H1 (cell line): ENCODE results near the gene SMURF2. TPM values are rescaled to one million over a fixed set of nuclear protein-coding genes. Genes with fewer than 3 reads are reported as not detected.

Source experiments
- CTCF ChIA-PET: fragments of 300-600 bp; sonication (Branson Sonifier 250); formaldehyde crosslinking; loops from one replicate; lab custom pipeline; 2021; ENCODE audit not compliant: partially characterized antibody; lab: Charles Lee
- POLR2A ChIA-PET: fragments of 300-600 bp; sonication (Branson Sonifier 250); formaldehyde crosslinking; loops from one replicate; lab custom pipeline; 2021; ENCODE audit warnings: inconsistent platforms; ENCODE audit not compliant: partially characterized antibody; lab: Charles Lee
- DNase-seq, 2 experiments: peaks; one replicate each; pipeline versions ENCODE4 v3.0.0 to v3.0.0-alpha.2; 2010 to 2022; ENCODE audit warnings: low spot score in 2 of 2, low read depth in 1 of 2, mixed read lengths in 1 of 2
- FAIRE-seq: peaks from 2 replicates; lab custom pipeline; 2011; peaks lifted over from hg19 to GRCh38; lab: Jason Lieb, UNC
- H2AFZ ChIP-seq: 2 replicates; pipeline ENCODE4 v1.8.1; 2012; ENCODE audit warnings: low read length, inconsistent platforms
- H2AK5ac ChIP-seq: 2 replicates; pipeline ENCODE4 v1.6.1; 2013; ENCODE audit warnings: low read depth, low read length
- H2BK120ac ChIP-seq: replicated peaks from 2 replicates; pipeline ENCODE3; 2013; ENCODE audit warnings: low read depth, low read length, inconsistent platforms
- H2BK12ac ChIP-seq: 2 replicates; pipeline ENCODE4 v1.6.1; 2013; ENCODE audit warnings: low read depth, low read length
- H2BK15ac ChIP-seq: 2 replicates; pipeline ENCODE4 v1.6.1; 2013; ENCODE audit warnings: low read length
- H2BK20ac ChIP-seq: 2 replicates; pipeline ENCODE4 v1.6.1; 2013; ENCODE audit warnings: low read length
- H2BK5ac ChIP-seq: 2 replicates; pipeline ENCODE4 v1.6.1; 2013; ENCODE audit warnings: low read depth, low read length
- H3K14ac ChIP-seq: 2 replicates; pipeline ENCODE4 v1.6.1; 2013; ENCODE audit warnings: inconsistent platforms; ENCODE audit not compliant: insufficient read length
- H3K18ac ChIP-seq: 2 replicates; pipeline ENCODE4 v1.6.1; 2013; ENCODE audit warnings: low read length; ENCODE audit errors: extremely low read depth
- H3K23ac ChIP-seq: 2 replicates; pipeline ENCODE4 v1.6.1; 2013; ENCODE audit warnings: inconsistent platforms; ENCODE audit not compliant: insufficient read length
- H3K23me2 ChIP-seq: 2 replicates; pipeline ENCODE4 v1.6.1; 2013; ENCODE audit warnings: low read depth, low read length
- H3K27ac ChIP-seq: 2 replicates; pipeline ENCODE4 v1.6.1; 2011; ENCODE audit warnings: low read depth, low read length, inconsistent platforms
- H3K27me3 ChIP-seq, 4 experiments: replicated peaks in 1 of 4; 1 replicate in 1 of 4; 2 replicates in 3 of 4; pipeline versions ENCODE4 v1.6.1 to v1.8.1; 2011 to 2013; ENCODE audit warnings: low read length in 3 of 4, mild to moderate bottlenecking in 3 of 4, inconsistent platforms in 2 of 4, mixed read lengths in 2 of 4, moderate library complexity in 1 of 4; ENCODE audit not compliant: control insufficient read depth in 3 of 4, insufficient read depth in 3 of 4; ENCODE audit errors: extremely low read depth in 1 of 4
- H3K36me3 ChIP-seq, 4 experiments: 2 replicates each; pipeline versions ENCODE4 v1.6.1 to v1.8.1; 2011 to 2013; ENCODE audit warnings: mild to moderate bottlenecking in 4 of 4, low read length in 3 of 4, moderate library complexity in 2 of 4, control low read depth in 1 of 4, inconsistent platforms in 1 of 4; ENCODE audit not compliant: insufficient read depth in 4 of 4, control insufficient read depth in 2 of 4
- H3K4ac ChIP-seq: replicated peaks from 2 replicates; pipeline ENCODE3; 2013; ENCODE audit warnings: low read length, low read depth, mixed read lengths, inconsistent platforms; ENCODE audit not compliant: insufficient read length
- H3K4me1 ChIP-seq, 4 experiments: replicated peaks in 1 of 4; 1 replicate in 1 of 4; 2 replicates in 3 of 4; pipeline versions ENCODE4 v1.6.1 to v1.8.1; 2011 to 2013; ENCODE audit warnings: low read length in 3 of 4, inconsistent platforms in 2 of 4, mixed read lengths in 1 of 4; ENCODE audit not compliant: insufficient read depth in 4 of 4, control insufficient read depth in 3 of 4
- H3K4me2 ChIP-seq, 2 experiments: 2 replicates each; pipeline versions ENCODE4 v1.6.1 to v1.8.1; 2011 to 2013; ENCODE audit warnings: low read depth in 2 of 2, low read length in 2 of 2, control low read depth in 1 of 2, inconsistent platforms in 1 of 2, mild to moderate bottlenecking in 1 of 2; ENCODE audit not compliant: insufficient read depth in 1 of 2
- H3K4me3 ChIP-seq, 4 experiments: fragments of 200-600, 300-600 bp in 1 of 4; sonication (generic), shearing (Covaris generic), sonication (Bioruptor Twin) in 1 of 4; 2 replicates each; pipeline versions ENCODE4 v1.5.1 to v1.8.1; 2011 to 2016; ENCODE audit warnings: low read length in 4 of 4, low read depth in 3 of 4, control low read depth in 2 of 4, inconsistent platforms in 2 of 4, mild to moderate bottlenecking in 2 of 4, mixed read lengths in 1 of 4, moderate library complexity in 1 of 4; ENCODE audit not compliant: insufficient read depth in 2 of 4; ENCODE audit errors: extremely low read depth in 1 of 4
- H3K56ac ChIP-seq: replicated peaks from 2 replicates; pipeline ENCODE3; 2013; ENCODE audit warnings: low read depth, mild to moderate bottlenecking, mixed read lengths, low read length, inconsistent platforms; ENCODE audit not compliant: insufficient read length
- H3K79me1 ChIP-seq: 2 replicates; pipeline ENCODE4 v1.6.1; 2013; ENCODE audit warnings: low read depth, low read length, control low read depth
- H3K79me2 ChIP-seq, 2 experiments: 2 replicates each; pipeline versions ENCODE4 v1.6.1 to v1.8.1; 2012 to 2013; ENCODE audit warnings: low read length in 2 of 2, mild to moderate bottlenecking in 2 of 2, inconsistent platforms in 1 of 2; ENCODE audit not compliant: insufficient read depth in 2 of 2, control insufficient read depth in 1 of 2
- H3K9ac ChIP-seq, 4 experiments: replicated peaks in 1 of 4; 1 replicate in 1 of 4; 2 replicates in 3 of 4; pipeline versions ENCODE4 v1.6.1 to v1.8.1; 2011 to 2013; ENCODE audit warnings: low read depth in 3 of 4, low read length in 3 of 4, control low read depth in 2 of 4, mild to moderate bottlenecking in 2 of 4, moderate library complexity in 2 of 4, inconsistent platforms in 1 of 4; ENCODE audit errors: extremely low read depth in 1 of 4
- H3K9me3 ChIP-seq, 2 experiments: 2 replicates each; pipeline versions ENCODE4 v1.6.1 to v1.8.1; 2012 to 2013; ENCODE audit warnings: mild to moderate bottlenecking in 2 of 2, moderate library complexity in 2 of 2, control low read depth in 1 of 2, inconsistent platforms in 1 of 2, low read depth in 1 of 2, low read length in 1 of 2, mixed read lengths in 1 of 2; ENCODE audit not compliant: insufficient read depth in 2 of 2
- H4K20me1 ChIP-seq, 2 experiments: replicated peaks in 1 of 2; 2 replicates each; pipeline versions ENCODE3 to v1.8.1; 2011 to 2013; ENCODE audit warnings: inconsistent platforms in 2 of 2, low read length in 2 of 2, mild to moderate bottlenecking in 1 of 2; ENCODE audit not compliant: insufficient read depth in 2 of 2, control insufficient read depth in 1 of 2
- H4K5ac ChIP-seq: 2 replicates; pipeline ENCODE4 v1.6.1; 2013; ENCODE audit warnings: low read length, low read depth, mixed read lengths, inconsistent platforms; ENCODE audit not compliant: insufficient read length
- H4K8ac ChIP-seq: 2 replicates; pipeline ENCODE4 v1.8.0; 2013; ENCODE audit warnings: mild to moderate bottlenecking, moderate library complexity, low read length, inconsistent platforms; ENCODE audit not compliant: insufficient read depth; ENCODE audit errors: extremely low read depth
- H4K91ac ChIP-seq: replicated peaks from 2 replicates; pipeline ENCODE3; 2013; ENCODE audit warnings: low read length, mixed read lengths, inconsistent platforms; ENCODE audit not compliant: insufficient read length
- ASH2L ChIP-seq: fragments of 200-600, 300-600 bp; sonication (generic); IDR thresholded peaks from one replicate; pipeline ENCODE4 v1.7.1; 2017; ENCODE audit warnings: low read length
- CEBPB ChIP-seq: IDR thresholded peaks from 2 replicates; pipeline ENCODE4 v1.6.1; 2012; ENCODE audit warnings: low read depth, low read length
- FOSL1 ChIP-seq: IDR thresholded peaks from 2 replicates; pipeline ENCODE4 v1.6.1; 2011; ENCODE audit warnings: mild to moderate bottlenecking, low read depth, low read length, moderate library complexity; ENCODE audit not compliant: insufficient read depth
- POLR2A ChIP-seq, 2 experiments: IDR thresholded peaks; 1 replicate in 1 of 2; 2 replicates in 1 of 2; pipeline ENCODE4 v1.6.1; 2011; ENCODE audit warnings: low read depth in 2 of 2, low read length in 2 of 2, mild to moderate bottlenecking in 2 of 2; ENCODE audit errors: control extremely low read depth in 1 of 2
- RAD21 ChIP-seq, 2 experiments: IDR thresholded peaks in 1 of 2; conservative IDR thresholded peaks in 1 of 2; 2 replicates each; pipeline ENCODE4 v1.6.1; 2011; ENCODE audit warnings: low read depth in 2 of 2, low read length in 2 of 2, improper control_type of control experiment in 1 of 2, inconsistent platforms in 1 of 2, mild to moderate bottlenecking in 1 of 2, moderate library complexity in 1 of 2
- SAP30 ChIP-seq: fragments of 300-600 bp; sonication (generic); IDR thresholded peaks from 2 replicates; pipeline ENCODE4 v1.7.1; 2012; ENCODE audit warnings: low read length, moderate library complexity, mild to moderate bottlenecking, inconsistent platforms; ENCODE audit not compliant: insufficient read depth, insufficient replicate concordance
- SP4 ChIP-seq: IDR thresholded peaks from 2 replicates; pipeline ENCODE4 v1.6.1; 2012; ENCODE audit warnings: low read length, inconsistent platforms
- SRF ChIP-seq: IDR thresholded peaks from 2 replicates; pipeline ENCODE4 v1.6.1; 2011; ENCODE audit warnings: mild to moderate bottlenecking, low read depth, low read length, moderate library complexity
- SUZ12 ChIP-seq: fragments of 200-600 bp; sonication (generic); IDR thresholded peaks from 2 replicates; pipeline ENCODE4 v1.6.1; 2012; ENCODE audit warnings: mild to moderate bottlenecking, inconsistent platforms, low read length, moderate library complexity, mixed read lengths
- TAF7 ChIP-seq: optimal IDR thresholded peaks from 2 replicates; pipeline ENCODE3; 2011; ENCODE audit warnings: low read depth, mild to moderate bottlenecking, inconsistent platforms, low read length, moderate library complexity, borderline replicate concordance
- TCF12 ChIP-seq: IDR thresholded peaks from 2 replicates; pipeline ENCODE4 v1.6.1; 2011; ENCODE audit warnings: low read depth, mild to moderate bottlenecking, low read length
- WGBS, 2 experiments: shearing (Covaris generic) in 1 of 2; methylation state at CpG; one replicate each; pipeline versions ENCODE4 v1.1.6 to v1.1.7; 2013 to 2015; ENCODE audit warnings: low lambda C conversion rate in 2 of 2, mixed read lengths in 2 of 2, inconsistent platforms in 1 of 2, low coverage in 1 of 2, missing lambda C conversion rate in 1 of 2; ENCODE audit not compliant: insufficient replicate concordance in 2 of 2, insufficient coverage in 1 of 2, insufficient read length in 1 of 2; ENCODE audit errors: extremely low coverage in 1 of 2, missing lambda C conversion rate in 1 of 2; 5-methylcytosine and 5-hydroxymethylcytosine counted together
- polyA plus RNA-seq, 7 experiments: library from polyadenylated mRNA; depleted of rRNA in 3 of 7; stranded (reverse) in 5 of 7; unstranded in 2 of 7; fragments of >200 nt in 5 of 7; fragments of 200-250 nt in 2 of 7; gene quantifications; 1 replicate in 5 of 7; 2 replicates in 1 of 7; 4 replicates in 1 of 7; pipeline versions ENCODE4 v1.2.1 to v1.2.3, GENCODE V29; 2011 to 2013; ENCODE audit warnings: missing spikeins in 2 of 7, mixed read lengths in 2 of 7
- total RNA-seq: library from RNA; stranded (reverse); fragmentation: NEBNext Ultra II Directional; extraction: Animal tissue kit (Norgen Biotek cat#: 25700); gene quantifications from 2 replicates; pipeline ENCODE4 v1.2.1, GENCODE V29; 2021
- TF ChIP-seq, protein P1 (sequence below): IDR thresholded peaks from 2 replicates; pipeline ENCODE4 v1.6.1; 2011; ENCODE audit warnings: low read length, improper control_type of control experiment
- TF ChIP-seq, protein P2 (sequence below): IDR thresholded peaks from 2 replicates; pipeline ENCODE4 v1.6.1; 2012; ENCODE audit warnings: inconsistent platforms

Gene SMURF2
- total and polyA plus RNA-seq, 2 of the 8 experiments (the other 6 are each of a cell fraction or from before 2014, with no cell fraction given): 7.2 to 29.2 TPM

DNA sequence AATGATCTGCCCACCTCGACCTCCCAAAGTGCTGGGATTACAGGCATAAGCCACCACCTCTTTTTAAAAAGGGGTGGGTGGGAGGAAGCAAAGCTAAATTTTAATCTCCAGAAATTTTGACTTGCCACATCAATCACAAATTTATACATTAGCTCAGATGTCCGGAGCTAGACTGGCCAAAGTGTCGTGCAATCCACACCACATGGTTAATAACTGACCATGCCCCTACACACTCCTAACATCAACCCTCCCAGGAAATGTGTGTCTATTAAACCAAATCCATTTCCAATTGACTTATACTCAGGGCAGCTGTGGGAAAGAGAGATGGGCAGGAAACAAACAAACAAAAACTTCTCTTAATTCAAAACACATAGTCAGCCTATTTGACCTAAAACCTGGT, 29.9 kb downstream of the SMURF2 start:
- H2BK15ac ChIP-seq: no peak overlapping the region
- 81% methylated on average over 3 of the region's 3 CpGs; no CpG with 5 or more reads in 1 of the 2 experiments for WGBS, 2 experiments
- H4K91ac ChIP-seq: no peak overlapping the region
- DNase-seq: no peak
- H3K23ac ChIP-seq: no peak overlapping the region
- FAIRE-seq: no peak
- no peak overlapping the region for H4K5ac ChIP-seq
- H3K9ac ChIP-seq: no peak overlapping the region
- no peak overlapping the region for H3K4ac ChIP-seq
- H3K27ac ChIP-seq: no peak overlapping the region
- no peak overlapping the region for H3K18ac ChIP-seq
- H3K79me1 ChIP-seq: peaks cover 3% of the 10 kb centered on the region
- no peaks in the 10 kb centered on the region for H3K9me3 ChIP-seq
- no peak overlapping the region for H2AK5ac ChIP-seq
- H2BK120ac ChIP-seq: no peak overlapping the region
- no peak overlapping the region for H2AFZ ChIP-seq
- H4K20me1 ChIP-seq: peaks cover 0 to 3% of the 10 kb centered on the region in 2 experiments
- H2BK20ac ChIP-seq: no peak overlapping the region
- no peak overlapping the region for H3K56ac ChIP-seq
- H4K8ac ChIP-seq: no peak overlapping the region
- H2BK5ac ChIP-seq: no peak overlapping the region
- H3K4me1 ChIP-seq: no peaks in the 10 kb centered on the region
- POLR2A ChIA-PET: interaction anchor here (1.1 kb wide), 1 partner anchor 127 kb away, joined by 3 read pairs; no protein-coding TSS in a partner anchor
- no peak overlapping the region for H2BK12ac ChIP-seq
- H3K4me2 ChIP-seq: no peak overlapping the region
- CTCF ChIA-PET: interaction anchor here (1.0 to 5.3 kb wide), 4 partner anchors 10 to 18 kb away, joined by 3 to 19 read pairs (median 9); no protein-coding TSS in a partner anchor
- H3K4me3 ChIP-seq: no peak overlapping the region
- no peak overlapping the region for H3K14ac ChIP-seq
- peaks cover 0 to 61% of the 10 kb centered on the region in 2 experiments; a peak in 2 of 4 replicates for H3K79me2 ChIP-seq
- no peaks in the 10 kb centered on the region for H3K27me3 ChIP-seq
- H3K23me2 ChIP-seq: no peaks in the 10 kb centered on the region
- no peaks in the 10 kb centered on the region for H3K36me3 ChIP-seq
- TF ChIP-seq SAP30 (no peak), SUZ12 (no peak), SRF (no peak), TAF7 (no peak), TCF12 (no peak), POLR2A (IDR thresholded peaks at IDR 0.05; ENCODE audit: control extremely low read depth in 1 of 2, low read depth in 2 of 2, low read length in 2 of 2) (no peak), RAD21 (IDR thresholded peaks at IDR 0.05 in 1 of 2, conservative IDR thresholded peaks at IDR 0.05 in 1 of 2; ENCODE audit: low read depth in 2 of 2, low read length in 2 of 2) (no peak), SP4 (no peak), CEBPB (no peak), ASH2L (no peak), FOSL1 (no peak)
- TF ChIP-seq, protein P1, sequence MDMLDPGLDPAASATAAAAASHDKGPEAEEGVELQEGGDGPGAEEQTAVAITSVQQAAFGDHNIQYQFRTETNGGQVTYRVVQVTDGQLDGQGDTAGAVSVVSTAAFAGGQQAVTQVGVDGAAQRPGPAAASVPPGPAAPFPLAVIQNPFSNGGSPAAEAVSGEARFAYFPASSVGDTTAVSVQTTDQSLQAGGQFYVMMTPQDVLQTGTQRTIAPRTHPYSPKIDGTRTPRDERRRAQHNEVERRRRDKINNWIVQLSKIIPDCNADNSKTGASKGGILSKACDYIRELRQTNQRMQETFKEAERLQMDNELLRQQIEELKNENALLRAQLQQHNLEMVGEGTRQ: no peak
- TF ChIP-seq, protein P2, sequence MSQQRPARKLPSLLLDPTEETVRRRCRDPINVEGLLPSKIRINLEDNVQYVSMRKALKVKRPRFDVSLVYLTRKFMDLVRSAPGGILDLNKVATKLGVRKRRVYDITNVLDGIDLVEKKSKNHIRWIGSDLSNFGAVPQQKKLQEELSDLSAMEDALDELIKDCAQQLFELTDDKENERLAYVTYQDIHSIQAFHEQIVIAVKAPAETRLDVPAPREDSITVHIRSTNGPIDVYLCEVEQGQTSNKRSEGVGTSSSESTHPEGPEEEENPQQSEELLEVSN: no peak
